Measurements from ENCODE around the gene RASAL3.

Gene RASAL3

DNA sequence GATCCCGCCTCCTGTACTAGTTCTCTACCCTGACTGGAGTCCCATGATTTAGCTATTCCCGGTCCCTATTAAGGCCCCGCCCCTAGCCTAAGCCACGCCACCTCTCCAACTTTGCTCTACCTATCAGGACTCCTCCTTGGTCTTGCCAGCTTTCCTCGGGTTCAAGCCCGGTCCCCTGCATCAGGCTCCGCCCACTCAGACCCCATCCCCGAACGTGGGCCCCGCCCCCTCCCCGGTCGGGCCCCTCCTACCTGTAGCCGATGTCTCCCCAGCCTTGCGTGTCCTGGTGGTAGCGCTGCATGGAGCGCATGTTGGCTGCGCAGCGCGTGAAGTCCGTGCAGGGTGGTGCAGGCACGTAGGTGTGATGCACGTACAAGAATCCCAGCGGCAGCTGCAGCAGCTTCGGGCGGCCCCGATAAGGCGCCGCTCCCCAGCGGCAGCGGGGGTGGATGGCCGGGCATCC, 7.3 kb upstream of the RASAL3 start:
- DNase-seq, result no peak

GRCh38 chr19:15469513-15470297, 5.4 kb upstream of the RASAL3 start:
- peak in 1 of 2 donors; percentile 36 for DNase-seq

DNA sequence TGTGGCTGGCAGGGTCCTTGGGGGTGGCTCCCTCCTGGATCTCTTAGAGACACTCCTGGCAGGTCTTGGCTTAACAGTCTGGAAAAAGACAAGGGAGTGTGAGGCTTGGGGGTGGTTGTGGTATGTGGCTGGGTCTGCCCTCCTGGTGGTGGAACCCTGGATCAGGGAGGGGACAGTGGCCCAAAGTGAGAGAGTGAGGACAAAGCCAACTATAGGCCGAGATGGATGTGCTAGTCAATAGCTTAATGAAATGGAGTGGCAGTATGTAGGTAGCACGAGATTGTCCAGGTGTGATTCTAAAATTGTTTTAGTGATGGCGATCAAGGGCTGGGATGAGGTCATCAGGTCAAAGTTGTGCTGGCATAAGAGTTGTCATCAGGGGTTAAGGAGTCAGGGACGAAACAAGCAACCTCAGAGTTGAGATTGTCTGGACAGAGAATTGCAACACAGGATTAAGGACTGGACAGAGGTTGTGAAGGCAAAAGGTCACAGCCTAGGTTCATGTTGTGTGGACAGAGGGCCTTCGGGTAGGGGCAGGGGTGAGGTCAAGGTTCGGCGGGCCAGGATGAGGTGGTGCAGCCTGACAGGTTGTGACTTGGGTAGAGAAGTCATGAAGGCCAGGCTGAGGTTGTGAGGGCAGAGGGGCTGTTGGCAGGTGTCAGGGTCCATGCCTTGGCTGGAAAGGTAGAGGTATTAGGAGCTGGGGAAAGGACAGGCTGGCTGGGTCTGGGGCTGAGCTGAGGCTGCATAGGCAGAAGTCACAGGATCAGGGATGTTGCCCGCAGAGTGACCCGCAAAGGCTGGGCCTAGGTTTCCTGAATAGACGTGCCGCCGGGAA, 4.5 kb upstream of the RASAL3 start:
- DNase-seq, result no peak

- DNase-seq, result no peak
These were observed 3.4 kb upstream of the RASAL3 start for GRCh38 chr19:15467734-15468214.

DNA sequence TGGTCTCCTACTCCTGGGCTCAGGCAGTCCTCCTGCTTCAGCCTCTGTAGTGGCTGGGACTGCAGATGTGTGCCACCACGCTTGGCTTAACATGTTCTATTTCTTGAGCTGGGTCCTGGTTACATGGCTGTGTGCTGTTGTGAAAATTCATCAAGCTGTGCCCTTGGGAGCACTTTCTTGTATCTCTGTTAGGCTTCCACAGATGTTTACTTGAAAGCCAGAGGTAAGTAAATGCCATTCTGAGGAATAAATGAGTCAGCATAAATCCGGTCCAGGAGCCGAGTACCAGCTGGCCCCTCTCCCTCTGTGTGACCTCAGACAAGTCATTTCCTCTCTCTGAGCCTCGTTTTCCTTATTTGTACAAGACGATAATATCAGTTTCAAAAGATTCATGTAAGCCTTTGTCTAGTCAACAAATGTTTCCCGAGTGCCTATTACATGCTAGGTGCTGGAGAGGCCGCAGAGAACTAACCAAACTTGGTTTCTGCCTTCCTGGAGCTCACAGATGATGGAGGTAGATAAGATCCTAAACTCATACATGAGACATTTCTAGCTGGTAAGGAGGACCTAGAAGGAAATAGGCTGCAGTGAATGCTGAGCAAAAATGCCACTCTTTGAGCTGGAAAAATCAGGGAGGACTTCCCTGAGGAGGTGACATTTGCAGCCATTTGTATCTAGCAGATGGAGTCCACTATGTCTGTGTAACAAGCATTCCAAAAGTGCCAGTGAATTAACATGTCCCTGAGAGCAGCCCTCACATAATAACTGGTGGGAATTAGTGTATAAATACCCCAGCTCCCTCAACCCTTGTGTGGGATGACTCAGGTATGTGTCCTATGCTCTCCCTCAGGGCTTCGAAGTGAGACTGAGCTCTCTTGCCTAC, 2.7 kb upstream of the RASAL3 start:
- peak; percentile 69 to 85 for DNase-seq

DNA sequence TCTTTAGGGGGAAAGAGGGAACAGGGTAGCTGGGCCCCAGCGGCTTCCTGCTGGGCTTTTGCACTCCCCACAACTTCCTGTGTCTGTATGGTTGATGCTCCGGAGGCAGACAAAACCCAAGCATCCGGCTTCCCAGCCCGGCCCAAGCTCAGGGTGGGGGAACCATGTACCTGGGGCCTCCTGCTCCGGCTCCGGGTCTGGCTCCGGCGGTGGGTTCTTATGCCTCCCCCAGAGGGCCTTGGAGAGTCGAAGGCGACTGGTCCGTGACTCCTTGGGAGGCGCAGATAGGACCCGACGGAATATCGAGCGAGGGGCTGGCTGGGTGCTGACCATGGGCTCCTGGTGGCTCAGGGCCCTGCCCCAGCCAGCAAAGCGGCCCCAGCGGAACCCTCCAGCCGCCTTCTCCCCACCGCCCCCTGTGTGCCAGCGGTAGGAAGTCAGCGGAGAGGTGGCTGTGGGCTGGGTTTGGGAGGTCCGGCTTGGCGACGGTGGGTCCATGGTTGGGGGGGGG, 428 bp downstream of the RASAL3 start:
- peak; percentile 80 to 84 for DNase-seq

- DNase-seq, result no peak
These were observed 2.6 kb downstream of the RASAL3 start for GRCh38 chr19:15461694-15462093.

DNA sequence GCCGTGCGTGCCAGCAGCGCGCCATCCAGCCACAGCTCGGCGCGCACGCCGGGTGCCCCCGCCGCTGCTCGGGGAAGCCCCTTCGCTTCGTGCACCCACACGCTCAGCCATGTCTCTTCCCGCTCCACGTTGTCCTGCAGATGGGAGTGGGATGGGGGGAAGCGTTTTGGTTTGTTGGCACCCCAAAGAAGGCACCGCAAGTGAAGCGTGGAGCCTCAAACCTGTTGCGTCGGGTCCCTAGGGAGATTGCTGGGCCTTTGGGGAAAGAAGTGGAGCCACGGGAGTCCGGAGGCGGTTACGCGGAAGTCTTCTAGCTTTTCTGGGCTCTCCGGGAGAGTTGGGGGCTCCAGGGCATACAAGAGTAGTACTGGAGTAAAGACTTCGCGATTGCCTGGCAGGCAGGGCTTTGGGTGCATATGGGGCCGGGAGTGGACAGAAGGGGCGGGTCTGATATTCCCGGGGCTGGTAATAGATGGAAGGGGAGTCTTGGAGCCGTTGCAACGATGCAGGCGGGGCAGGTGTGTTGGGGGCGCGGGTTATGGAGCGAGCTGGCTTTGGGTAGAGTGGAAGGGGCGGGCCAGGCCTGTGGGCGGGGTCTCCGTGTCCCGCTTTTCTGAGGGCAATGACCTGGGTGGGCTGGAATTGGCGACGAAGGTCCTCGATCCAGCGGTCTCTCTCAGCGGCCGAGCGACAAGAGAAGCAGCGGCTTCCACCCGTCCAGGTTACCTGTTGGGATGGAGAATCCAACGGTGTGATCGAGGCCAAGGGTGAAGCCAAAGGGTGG, 6.5 kb downstream of the RASAL3 start:
- DNase-seq, result no peak

- no peak for DNase-seq
These were observed 7.3 kb downstream of the RASAL3 start for GRCh38 chr19:15456871-15457700.

DNA sequence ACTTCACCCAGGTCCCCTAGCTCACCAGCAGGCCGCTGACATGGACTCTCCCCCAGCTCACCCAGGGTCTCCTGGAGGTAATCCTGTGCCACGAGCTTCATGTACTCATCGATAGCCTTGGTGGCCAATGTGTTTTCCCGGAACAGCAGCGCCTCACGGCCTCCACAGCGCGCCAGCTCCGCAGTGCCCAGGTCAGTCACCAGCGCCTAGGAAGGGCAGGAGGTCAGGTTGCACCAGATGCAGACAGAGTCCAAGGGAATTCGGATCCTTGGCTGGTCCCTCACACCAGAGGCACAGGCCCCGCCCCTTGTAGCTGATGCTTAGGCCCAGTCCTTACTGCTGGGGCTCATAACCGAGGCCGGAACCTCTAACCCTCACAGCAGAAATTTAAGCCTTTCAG, 7.9 kb downstream of the RASAL3 start:
- no peak for DNase-seq

DNA sequence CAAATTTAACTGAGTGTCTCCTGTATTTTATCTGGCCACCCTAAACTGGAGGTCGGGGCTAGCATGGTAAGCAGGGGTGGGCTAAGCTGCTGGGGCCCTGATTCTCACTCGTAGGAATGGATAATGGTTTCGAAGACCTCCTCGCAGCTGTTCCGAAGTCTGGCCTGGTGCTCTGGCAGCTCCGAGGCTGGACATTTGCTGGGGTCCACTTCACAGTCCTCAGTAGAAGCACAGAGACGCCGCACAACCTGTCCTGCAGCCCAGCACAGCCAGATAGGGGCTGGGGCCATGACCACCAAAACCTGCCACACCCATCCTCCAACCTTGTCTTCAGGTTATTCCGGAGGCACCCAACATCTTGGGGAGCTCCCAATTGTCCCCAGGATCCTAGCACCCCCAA, 8.3 kb downstream of the RASAL3 start:
- DNase-seq, result no peak

- DNase-seq, result no peak
These were observed 10.2 kb downstream of the RASAL3 start for GRCh38 chr19:15453906-15454860.

DNA sequence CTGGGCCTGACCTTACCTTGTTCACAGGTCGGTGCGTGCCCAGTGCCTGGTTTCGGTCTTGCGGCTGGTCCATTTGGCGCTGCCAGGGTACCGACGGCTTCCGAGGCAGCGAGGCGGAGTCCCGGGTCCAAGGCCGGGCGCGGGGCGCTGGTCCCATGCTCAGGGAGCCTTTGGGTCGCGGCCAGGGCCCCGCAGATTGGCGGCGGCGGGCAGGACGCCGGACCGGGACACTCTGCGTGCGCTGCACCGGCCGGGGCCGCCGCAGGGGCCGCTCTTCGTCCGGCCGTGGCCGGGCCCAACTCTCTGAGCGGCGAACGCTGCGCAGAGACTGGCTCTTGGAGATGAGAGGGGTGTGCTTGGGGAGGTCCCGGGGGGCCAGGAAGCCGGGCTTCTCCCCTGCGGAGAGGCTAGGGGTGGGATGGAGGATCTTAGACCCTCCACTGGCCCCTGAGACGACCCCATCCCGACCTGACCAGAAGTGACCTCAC, 11.2 kb downstream of the RASAL3 start:
- no peak for DNase-seq

- no peak for DNase-seq
These were observed 12.0 kb downstream of the RASAL3 start for GRCh38 chr19:15452111-15453047.

DNA sequence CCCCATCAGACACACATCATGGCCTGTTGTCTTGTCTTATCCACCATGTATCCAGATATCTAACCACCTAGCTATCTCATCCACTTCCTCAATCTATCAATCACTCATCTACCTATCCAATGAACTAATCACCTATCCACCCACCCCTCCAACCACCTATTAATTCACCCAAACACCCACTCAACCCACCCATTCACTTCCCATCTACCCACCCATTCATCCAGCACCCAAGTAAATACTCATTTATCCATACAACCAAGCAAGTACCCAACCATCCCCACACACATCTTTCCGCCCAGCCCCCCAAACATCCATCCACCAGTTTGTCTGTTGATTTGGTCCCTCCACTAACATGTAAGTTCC, 13.8 kb downstream of the RASAL3 start:
- no peak for DNase-seq

DNA sequence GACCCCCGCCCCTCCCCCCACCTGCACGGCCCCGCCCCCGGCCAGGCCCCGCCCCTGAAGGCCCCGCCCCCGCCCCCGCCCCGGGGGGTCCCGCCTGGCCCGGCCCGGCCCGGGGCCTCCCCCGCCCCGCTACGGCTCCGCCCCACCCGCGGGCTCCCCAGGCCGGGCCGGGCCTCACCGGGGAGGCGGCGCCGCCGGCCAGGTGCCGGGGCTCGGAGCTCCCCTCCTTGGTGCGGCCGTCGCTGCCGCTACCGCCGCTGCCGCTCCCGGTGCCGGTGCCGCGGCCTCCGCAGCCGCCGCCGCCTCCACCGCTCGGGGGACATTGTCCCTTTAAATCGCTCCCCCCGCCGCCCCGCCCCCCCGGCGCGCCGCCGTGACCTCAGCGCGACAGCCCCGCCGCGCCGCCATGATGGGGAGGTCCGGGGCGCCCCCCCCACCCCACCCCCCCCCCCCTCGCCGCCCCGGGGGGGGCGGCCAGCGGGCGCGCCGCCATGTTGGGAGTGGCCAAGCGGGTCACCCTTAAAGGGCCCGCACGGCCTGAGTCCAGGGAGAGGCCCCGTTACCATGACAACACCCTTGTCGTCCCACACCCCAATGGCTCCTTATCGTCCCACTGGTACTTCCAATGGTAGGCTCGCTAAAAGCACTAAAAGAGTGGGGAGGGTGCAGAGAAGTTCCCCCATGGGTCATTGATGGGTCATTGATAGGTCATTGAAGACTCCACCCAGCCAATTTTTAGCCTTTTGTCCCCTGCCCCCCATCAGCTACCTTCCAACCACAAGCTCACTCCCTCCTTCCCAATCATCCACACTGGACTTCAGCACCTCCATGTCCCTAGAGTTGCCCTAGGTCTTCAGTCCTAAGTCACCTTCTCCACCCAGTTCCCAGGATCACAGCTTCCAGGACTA, 14.5 kb downstream of the RASAL3 start, which contains the start of gene WIZ:
TSS of gene WIZ (minus strand) at position 337 of the 908 bp plus-strand sequence. CDS start 1,649 bp downstream, outside the sequence.
- DNase-seq, result peak; percentile 86 to 88

Measured in CD4-positive, alpha-beta T cell treated with Interleukin-4 for 1 hour (primary cell).